Stimulated activated CD4-positive, alpha-beta T cell treated with anti-CD3 and anti-CD28 coated beads, Interleukin-12 subunit alpha, Interleukin-12 subunit beta, amount 100 ng/mL, for 4 hours (primary cell): ENCODE measurements around the gene CARD11.
A peak's percentile ranks its signal among the peaks of the same experiment; 100 is the strongest.

Source experiments
- DNase-seq: peaks from one replicate; pipeline ENCODE4 v3.0.0-alpha.2; 2020

CARD11 gene

GRCh38 chr7:2864204-2864985 is 179.3 kb downstream of the CARD11 start:
- no peak for DNase-seq

DNA sequence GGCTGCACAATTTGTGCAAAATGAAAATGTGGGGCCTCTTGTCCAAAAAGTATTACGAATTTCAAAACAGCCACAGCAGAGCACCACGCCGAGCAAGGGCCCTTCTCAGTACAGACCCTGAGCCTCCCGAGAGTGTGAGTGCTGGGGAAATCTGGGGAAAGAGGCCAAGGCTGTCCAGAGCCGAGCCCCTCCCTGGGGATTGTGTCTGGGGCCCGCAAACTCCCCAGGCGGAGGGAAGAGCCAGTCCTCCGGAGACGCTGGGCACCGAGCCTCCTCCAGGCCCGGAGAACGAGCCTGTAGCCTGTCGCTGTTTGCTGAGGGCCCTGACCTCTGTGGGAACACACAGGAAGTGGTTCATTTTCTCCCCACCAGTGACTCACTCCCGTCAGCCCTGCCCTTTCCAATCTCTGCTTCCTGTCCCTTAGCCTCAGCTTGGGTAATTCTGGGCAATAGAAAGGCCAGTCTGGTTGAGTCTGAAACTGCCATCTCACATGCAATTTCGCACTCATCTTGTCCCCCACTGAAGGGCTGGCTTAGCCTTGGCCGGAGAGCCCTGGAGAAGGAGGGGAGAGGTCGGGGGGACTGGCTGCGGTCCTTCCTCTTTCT is 180.1 kb downstream of the CARD11 start:
- peak; percentile 55 for DNase-seq

DNA sequence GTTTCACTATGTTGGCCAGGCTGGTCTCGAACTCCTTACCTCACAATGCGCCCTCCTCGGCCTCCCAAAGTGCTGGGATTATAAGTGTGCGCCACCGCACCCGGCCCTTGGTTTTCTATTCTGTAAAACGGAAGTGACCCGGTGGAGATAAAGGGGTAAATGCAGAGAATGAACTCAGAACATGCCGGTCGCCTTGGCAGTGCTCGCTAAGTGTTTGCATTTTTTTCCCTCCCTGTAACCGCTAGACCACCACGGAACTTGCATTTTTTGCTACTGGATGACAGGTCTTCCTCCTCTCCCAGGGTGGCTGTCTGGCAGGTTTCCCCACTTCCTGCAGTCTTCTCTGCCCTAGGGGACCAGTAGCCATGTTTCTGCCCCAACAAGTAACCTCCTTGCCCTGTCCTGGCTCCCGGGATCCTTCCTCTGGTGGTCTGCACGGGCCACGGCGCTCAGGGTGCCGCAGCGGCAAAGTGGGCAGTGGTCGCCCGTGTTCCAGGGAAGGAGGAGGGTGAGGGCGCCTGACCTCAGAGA is 180.8 kb downstream of the CARD11 start:
- no peak for DNase-seq

- DNase-seq: no peak
Observed at GRCh38 chr7:2861509-2861908, 182.2 kb downstream of the CARD11 start.

DNA sequence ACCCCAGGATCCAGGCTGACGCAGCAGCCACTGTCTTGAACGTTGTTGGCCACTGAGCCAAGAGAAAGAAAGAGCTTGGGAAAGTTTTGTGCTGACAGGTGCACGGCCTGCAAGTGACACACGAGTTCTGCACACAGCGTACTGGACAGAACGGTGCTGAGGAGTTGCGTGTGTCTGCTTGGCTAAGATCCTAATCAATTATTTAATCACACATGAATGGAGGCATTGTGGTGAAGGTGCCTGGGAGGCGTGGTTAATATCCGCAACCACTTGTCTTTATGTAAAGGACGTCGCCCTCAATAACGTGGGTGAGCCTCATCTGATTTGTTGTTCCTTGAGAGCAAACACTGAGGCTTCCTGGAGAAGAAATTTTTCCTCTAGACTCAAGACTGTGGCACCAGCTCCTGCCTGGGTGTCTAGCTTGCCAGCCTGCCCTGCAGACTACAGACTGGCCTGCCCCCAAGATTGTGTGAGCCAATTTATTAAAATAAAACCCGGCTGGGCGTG is 183.0 kb downstream of the CARD11 start:
- DNase-seq: no peak

GRCh38 chr7:2859952-2860351 is 183.7 kb downstream of the CARD11 start:
- DNase-seq: no peak

DNA sequence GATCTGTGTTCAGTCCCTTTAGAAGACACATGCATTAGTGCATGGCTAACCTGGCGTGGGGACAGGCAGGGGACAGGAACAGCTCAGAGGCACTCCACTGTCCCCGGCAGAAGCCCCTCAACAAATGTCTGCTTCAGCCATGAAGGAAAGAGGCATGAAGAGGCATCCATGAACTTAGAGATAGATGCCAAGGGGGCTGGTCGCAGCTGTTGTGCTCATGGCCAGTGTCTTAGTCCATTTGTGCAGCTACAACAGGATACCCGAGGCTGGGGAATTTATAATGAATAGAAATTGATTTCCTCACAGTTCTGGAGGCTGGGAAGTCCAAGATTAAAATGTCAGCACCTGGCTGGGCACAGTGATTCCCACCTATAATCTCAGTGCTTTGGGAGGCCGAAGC is 185.0 kb downstream of the CARD11 start:
- DNase-seq: no peak

DNA sequence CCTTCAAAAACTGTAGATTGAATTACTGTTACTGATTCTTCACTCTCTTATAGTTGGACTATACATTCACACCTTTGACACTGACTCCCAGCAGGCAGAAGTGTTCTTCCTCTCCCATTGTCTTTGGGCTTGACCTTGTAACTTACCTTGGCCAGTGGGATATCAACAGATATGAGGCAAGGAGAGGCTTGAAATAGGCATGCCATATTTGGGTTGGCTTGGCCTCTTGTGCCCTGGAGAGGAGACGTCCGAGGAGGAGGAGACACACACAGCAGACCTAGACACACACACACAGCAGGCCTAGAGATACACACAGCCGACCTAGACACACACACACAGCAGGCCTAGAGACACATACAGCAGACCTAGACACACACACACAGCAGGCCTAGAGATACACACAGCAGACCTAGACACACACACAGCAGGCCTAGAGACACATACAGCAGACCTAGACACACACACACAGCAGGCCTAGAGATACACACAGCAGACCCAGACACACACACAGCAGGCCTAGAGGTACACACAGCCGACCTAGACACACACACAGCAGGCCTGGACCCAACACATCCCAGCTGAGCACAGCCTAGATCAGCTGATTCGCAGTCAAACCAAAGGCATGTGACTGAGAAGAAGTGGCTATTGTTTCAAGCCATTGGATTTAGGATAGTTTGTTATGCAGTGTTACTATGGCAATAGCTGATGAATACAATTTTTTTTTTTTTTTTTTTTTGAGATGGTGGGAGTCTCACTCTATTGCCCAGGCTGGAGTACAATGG is 187.1 kb downstream of the CARD11 start:
- no peak for DNase-seq
